ENCODE measurements around the gene BAZ1A.
A peak's percentile ranks its signal among the peaks of the same experiment; 100 is the strongest.

Gene BAZ1A

GRCh38 chr14:34714320-34715126 is 160.6 kb downstream of the BAZ1A start, which contains the start of gene CFL2:
TSS of gene CFL2 (minus strand) at chr14:34714593. CDS start at chr14:34714540, 53 bp downstream.
- DNase-seq: peak; percentile 70

- DNase-seq: peak; percentile 73
Measured at GRCh38 chr14:34713681-34714319, 161.4 kb downstream of the BAZ1A start.

- DNase-seq: no peak
Measured at GRCh38 chr14:34713122-34713680, 162.0 kb downstream of the BAZ1A start.

GRCh38 chr14:34711796-34712712 is 163.1 kb downstream of the BAZ1A start:
- DNase-seq: no peak

GRCh38 chr14:34711169-34711568 is 164.0 kb downstream of the BAZ1A start:
- DNase-seq: peak; percentile 97

- DNase-seq: peak; percentile 65
Measured at GRCh38 chr14:34710744-34711143, 164.4 kb downstream of the BAZ1A start.

GRCh38 chr14:34710006-34710405 is 165.2 kb downstream of the BAZ1A start:
- no peak for DNase-seq

GRCh38 chr14:34707722-34708121 is 167.4 kb downstream of the BAZ1A start:
- DNase-seq: no peak

Data from fibroblast of upper back skin (primary cell).